Neural cell (in vitro differentiated cells): ENCODE measurements around the gene CCNQ.

Source experiments
- EP300 ChIP-seq: fragments of 450-650 bp; conservative IDR thresholded peaks from 2 replicates; pipeline ENCODE4 v1.6.1; 2014; ENCODE audit warnings: antibody characterized with exemption, mild to moderate bottlenecking, moderate library complexity; ENCODE audit not compliant: poor library complexity, severe bottlenecking
- EZH2 ChIP-seq: fragments of 200-600, 300-800 bp; shearing (Covaris generic), sonication (generic); IDR thresholded peaks from 2 replicates; pipeline ENCODE4 v1.6.1; 2014; ENCODE audit warnings: antibody characterized with exemption, low read length, borderline replicate concordance, mild to moderate bottlenecking; ENCODE audit not compliant: insufficient read depth, poor library complexity, severe bottlenecking

DNA sequence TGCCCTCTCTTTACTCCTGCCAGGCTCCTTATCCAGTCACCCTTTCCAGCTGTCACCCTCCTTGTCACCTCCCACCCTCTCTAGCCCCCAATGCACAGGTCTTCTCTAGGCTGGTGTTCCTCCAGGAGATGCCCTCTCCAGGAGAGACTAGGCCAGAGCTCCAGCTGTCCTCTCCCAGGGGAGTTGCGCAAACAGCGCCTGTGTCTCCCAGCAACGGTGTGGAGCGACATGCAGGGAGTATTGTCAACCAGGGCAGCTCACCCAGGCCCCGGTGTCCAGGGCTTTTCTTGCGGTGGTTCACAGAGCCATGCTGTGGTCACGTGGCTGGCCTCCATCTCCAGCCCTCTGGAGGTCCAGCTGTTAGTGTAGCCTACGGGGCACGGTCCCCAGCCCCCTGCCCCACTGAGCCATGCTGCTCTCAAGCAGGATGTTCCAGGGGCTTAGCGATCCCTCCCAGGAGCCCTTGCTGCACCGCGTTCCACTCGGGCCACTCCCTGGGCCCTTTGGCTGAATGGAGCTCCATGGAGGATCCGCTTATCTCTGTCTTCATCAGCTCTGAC is 34.8 kb downstream of the CCNQ start:
- TF ChIP-seq EP300 (no peak), EZH2 (no peak)
